ENCODE results near the gene PARD3B.

The PARD3B gene

DNA sequence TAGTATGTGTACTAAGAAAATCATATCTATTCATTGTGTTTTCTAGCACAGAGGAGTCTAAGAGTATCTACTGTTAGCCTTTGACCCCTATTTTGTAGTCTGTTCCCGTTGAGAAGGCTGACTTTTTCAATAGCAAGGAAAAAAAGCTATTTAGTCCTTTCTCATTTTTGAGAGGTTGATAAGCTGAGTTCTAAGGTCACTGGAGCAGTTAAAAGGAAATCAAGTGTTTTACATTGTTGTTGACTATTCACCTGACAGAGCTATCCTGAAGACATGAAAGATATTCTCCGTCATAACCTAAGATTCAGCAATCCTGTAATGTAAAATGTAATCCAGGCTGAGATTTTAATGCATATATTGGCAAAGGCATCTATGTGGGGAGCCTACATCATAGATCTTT is 856.7 kb downstream of the PARD3B start:
- H3K36me3 ChIP-seq (ENCODE audit: control insufficient read depth, insufficient read depth, low read length): no peaks in the 10 kb centered on the region
- no peaks in the 10 kb centered on the region for H3K27me3 ChIP-seq (replicated peaks; ENCODE audit: control insufficient read depth, insufficient read depth, low read length)
- DNase-seq (ENCODE audit: extremely low read depth, insufficient read length): no peak
- H3K4me3 ChIP-seq (replicated peaks; ENCODE audit: low read depth, low read length): no peak overlapping the region
- TF ChIP-seq, protein P1, sequence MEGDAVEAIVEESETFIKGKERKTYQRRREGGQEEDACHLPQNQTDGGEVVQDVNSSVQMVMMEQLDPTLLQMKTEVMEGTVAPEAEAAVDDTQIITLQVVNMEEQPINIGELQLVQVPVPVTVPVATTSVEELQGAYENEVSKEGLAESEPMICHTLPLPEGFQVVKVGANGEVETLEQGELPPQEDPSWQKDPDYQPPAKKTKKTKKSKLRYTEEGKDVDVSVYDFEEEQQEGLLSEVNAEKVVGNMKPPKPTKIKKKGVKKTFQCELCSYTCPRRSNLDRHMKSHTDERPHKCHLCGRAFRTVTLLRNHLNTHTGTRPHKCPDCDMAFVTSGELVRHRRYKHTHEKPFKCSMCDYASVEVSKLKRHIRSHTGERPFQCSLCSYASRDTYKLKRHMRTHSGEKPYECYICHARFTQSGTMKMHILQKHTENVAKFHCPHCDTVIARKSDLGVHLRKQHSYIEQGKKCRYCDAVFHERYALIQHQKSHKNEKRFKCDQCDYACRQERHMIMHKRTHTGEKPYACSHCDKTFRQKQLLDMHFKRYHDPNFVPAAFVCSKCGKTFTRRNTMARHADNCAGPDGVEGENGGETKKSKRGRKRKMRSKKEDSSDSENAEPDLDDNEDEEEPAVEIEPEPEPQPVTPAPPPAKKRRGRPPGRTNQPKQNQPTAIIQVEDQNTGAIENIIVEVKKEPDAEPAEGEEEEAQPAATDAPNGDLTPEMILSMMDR (IDR thresholded peaks at IDR 0.05; ENCODE audit: insufficient read depth, low read length, poor library complexity, severe bottlenecking): no peak

DNA sequence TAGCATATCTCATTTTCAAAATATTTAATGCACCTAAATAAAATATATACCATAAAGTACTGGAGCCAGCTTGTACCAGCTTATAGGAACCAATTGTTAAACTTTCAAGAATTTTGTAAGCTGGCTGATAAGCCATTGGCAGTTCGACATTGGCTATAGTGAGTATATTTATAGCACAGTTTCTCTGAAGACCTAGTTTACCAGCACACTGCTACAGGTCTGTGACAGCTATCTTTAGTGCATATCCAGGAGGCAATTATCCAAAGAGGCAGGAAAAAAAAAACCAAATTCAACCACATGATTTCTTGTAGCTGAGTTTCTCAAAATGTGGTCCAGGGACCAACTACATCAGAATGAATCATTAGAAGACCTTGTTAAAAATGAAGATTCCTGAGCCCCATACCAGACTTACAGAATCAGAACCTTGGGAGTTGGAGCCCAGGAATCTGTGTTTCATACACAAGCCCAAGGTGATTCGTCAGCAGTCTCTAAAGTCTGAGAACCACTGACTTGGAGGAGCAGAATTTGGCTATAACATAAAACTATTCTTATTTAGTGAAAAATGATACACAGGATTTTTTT is 858.1 kb downstream of the PARD3B start:
- Histone ChIP-seq H3K36me3 (ENCODE audit: control insufficient read depth, insufficient read depth, low read length) (no peaks in the 10 kb centered on the region), H3K27me3 (replicated peaks; ENCODE audit: control insufficient read depth, insufficient read depth, low read length) (no peaks in the 10 kb centered on the region), H3K4me3 (replicated peaks; ENCODE audit: low read depth, low read length) (no peak overlapping the region)
- TF ChIP-seq, protein P1 (IDR thresholded peaks at IDR 0.05; ENCODE audit: insufficient read depth, low read length, poor library complexity, severe bottlenecking): no peak
- no peak for DNase-seq (ENCODE audit: extremely low read depth, insufficient read length)

DNA sequence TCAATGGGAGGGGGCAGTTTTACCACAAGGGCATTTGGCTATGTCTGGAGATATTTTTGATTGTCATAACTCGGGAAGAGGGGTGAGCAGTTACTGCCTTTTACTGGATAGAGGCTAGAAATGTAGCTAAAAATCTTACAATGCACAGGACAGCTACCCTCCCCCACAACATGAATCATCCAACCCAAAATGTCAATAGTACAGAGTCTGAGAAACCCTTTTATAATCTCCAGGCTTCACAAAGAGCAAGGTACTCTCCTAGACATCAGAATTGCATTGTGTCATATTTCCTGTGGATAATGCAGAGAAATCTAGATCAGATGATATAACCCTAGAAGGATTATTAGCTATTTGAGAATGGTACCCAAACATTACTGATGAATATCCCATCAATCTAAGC is 859.9 kb downstream of the PARD3B start:
- no peak for DNase-seq (ENCODE audit: extremely low read depth, insufficient read length)

DNA sequence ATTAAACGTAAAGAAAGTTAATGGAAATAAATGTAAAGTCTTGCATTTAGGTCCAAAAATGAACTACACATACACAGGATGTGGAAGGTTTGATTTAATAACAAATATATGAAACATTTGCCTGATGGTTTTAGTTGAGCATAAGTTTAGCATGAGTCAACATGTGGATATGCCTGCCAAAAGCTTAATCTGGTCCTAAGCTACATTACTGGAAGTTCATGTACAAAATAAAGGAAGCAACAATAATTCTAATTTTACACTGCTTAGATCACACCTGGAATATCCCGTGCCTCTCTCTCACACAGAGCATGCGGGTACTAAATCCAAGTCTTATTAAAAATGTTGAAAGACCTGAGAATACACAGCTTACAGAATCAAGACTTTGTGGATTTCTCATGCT is 860.5 kb downstream of the PARD3B start:
- H3K36me3 ChIP-seq (ENCODE audit: control insufficient read depth, insufficient read depth, low read length): no peaks in the 10 kb centered on the region
- no peak overlapping the region for H3K4me3 ChIP-seq (replicated peaks; ENCODE audit: low read depth, low read length)
- H3K27me3 ChIP-seq (replicated peaks; ENCODE audit: control insufficient read depth, insufficient read depth, low read length): no peaks in the 10 kb centered on the region
- TF ChIP-seq, protein P1 (IDR thresholded peaks at IDR 0.05; ENCODE audit: insufficient read depth, low read length, poor library complexity, severe bottlenecking): no peak
- no peak for DNase-seq (ENCODE audit: extremely low read depth, insufficient read length)

More for the DNA sequence above, 859.9 kb downstream of the PARD3B start:
- TF ChIP-seq, protein P1 (IDR thresholded peaks at IDR 0.05; ENCODE audit: insufficient read depth, low read length, poor library complexity, severe bottlenecking): no peak
- H3K36me3 ChIP-seq (ENCODE audit: control insufficient read depth, insufficient read depth, low read length): no peaks in the 10 kb centered on the region
- H3K27me3 ChIP-seq (replicated peaks; ENCODE audit: control insufficient read depth, insufficient read depth, low read length): no peaks in the 10 kb centered on the region
- no peak overlapping the region for H3K4me3 ChIP-seq (replicated peaks; ENCODE audit: low read depth, low read length)

DNA sequence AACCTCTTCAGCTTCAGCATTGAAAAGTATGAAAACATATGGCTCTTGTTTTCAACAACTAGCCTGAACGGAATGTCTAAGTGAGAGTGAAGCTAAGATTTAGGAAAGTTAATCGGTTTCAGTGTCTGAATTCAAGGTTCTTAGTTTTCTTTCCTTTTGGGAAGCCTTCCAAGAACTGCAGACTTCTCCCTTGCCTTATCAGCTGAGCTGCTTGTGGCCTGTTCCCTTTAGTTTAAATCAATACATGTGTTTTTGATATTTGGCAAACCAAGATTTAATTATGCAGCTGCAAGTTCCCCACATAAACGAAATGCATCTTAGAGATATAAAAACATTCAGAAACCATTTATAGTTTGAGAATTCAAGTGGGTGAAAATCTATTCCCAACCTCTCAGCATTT is 862.7 kb downstream of the PARD3B start:
- Histone ChIP-seq H3K36me3 (ENCODE audit: control insufficient read depth, insufficient read depth, low read length) (no peaks in the 10 kb centered on the region), H3K27me3 (replicated peaks; ENCODE audit: control insufficient read depth, insufficient read depth, low read length) (no peaks in the 10 kb centered on the region), H3K4me3 (replicated peaks; ENCODE audit: low read depth, low read length) (no peak overlapping the region)
- TF ChIP-seq, protein P1 (IDR thresholded peaks at IDR 0.05; ENCODE audit: insufficient read depth, low read length, poor library complexity, severe bottlenecking): no peak
- DNase-seq (ENCODE audit: extremely low read depth, insufficient read length): no peak

DNA sequence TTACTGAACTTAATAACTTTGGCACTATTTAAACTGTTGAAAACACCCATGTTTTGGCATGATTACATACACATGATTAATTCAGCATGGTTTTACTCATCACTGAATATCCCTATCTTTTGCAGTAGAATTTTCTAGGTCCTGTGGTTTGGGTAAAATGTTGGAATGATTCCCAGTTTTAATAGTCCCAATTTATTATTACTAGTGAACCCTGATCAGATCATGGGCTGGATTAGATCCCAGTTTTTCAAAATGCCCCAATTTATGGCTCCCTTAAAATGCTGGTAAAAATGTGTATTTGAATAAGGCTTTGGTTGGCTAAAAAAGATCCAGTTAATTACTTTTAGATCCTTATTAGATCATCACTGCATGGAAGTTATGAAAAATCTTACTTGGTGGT is 863.4 kb downstream of the PARD3B start:
- TF ChIP-seq, protein P1 (IDR thresholded peaks at IDR 0.05; ENCODE audit: insufficient read depth, low read length, poor library complexity, severe bottlenecking): no peak
- H3K4me3 ChIP-seq (replicated peaks; ENCODE audit: low read depth, low read length): no peak overlapping the region
- no peaks in the 10 kb centered on the region for H3K36me3 ChIP-seq (ENCODE audit: control insufficient read depth, insufficient read depth, low read length)
- DNase-seq (ENCODE audit: extremely low read depth, insufficient read length): no peak
- no peaks in the 10 kb centered on the region for H3K27me3 ChIP-seq (replicated peaks; ENCODE audit: control insufficient read depth, insufficient read depth, low read length)
